PC-9 (cell line): ENCODE measurements around the gene FBXL14. TPM values are rescaled to one million over a fixed set of nuclear protein-coding genes. Genes with fewer than 3 reads are reported as not detected.

Source experiments
- BruUV-seq: library from RNA; stranded (reverse); fragments of 400-500 nt; replicated peaks from 2 replicates; lab custom pipeline; 2021; lab: Mats Ljungman, UMichigan
- CTCF ChIA-PET: fragments of 300-600 bp; sonication (Branson Sonifier 250); formaldehyde crosslinking; loops from one replicate; lab custom pipeline; 2022; ENCODE audit warnings: antibody characterized with exemption; lab: Charles Lee
- POLR2A ChIA-PET: fragments of 300-600 bp; sonication (Branson Sonifier 250); formaldehyde crosslinking; loops from one replicate; lab custom pipeline; 2022; ENCODE audit warnings: antibody characterized with exemption; ENCODE audit not compliant: unreplicated experiment; lab: Charles Lee
- DNase-seq, 2 experiments: peaks; one replicate each; pipeline versions ENCODE4 v3.0.0 to v3.0.0-alpha.2; 2015 to 2022; ENCODE audit warnings: mixed read lengths in 1 of 2
- H2AFZ ChIP-seq: fragments of 200-600 bp; sonication (generic); 2 replicates; pipeline ENCODE4 v1.8.1; 2017; ENCODE audit warnings: antibody characterized with exemption
- H3F3A ChIP-seq: fragments of 200-600 bp; sonication (generic); 2 replicates; pipeline ENCODE4 v1.8.1; 2017; ENCODE audit warnings: antibody characterized with exemption, mild to moderate bottlenecking, low read depth; ENCODE audit not compliant: insufficient read depth
- H3K27ac ChIP-seq: fragments of 200-600 bp; sonication (generic); 2 replicates; pipeline ENCODE4 v1.6.1; 2016; ENCODE audit warnings: mixed run types
- H3K27me3 ChIP-seq: fragments of 200-600 bp; sonication (generic); 2 replicates; pipeline ENCODE4 v1.6.1; 2016; ENCODE audit warnings: low read depth, mixed run types; ENCODE audit not compliant: insufficient read depth
- H3K36me3 ChIP-seq: fragments of 200-600 bp; sonication (generic); 2 replicates; pipeline ENCODE4 v1.6.1; 2016; ENCODE audit warnings: low read depth, mixed run types
- H3K4me1 ChIP-seq: fragments of 200-600 bp; sonication (generic); replicated peaks from 2 replicates; pipeline ENCODE4 v1.6.1; 2016; ENCODE audit warnings: mixed run types; ENCODE audit not compliant: insufficient read depth
- H3K4me2 ChIP-seq: fragments of 200-600 bp; sonication (generic); 2 replicates; pipeline ENCODE4 v1.6.1; 2017; ENCODE audit warnings: mixed run types
- H3K4me3 ChIP-seq: fragments of 200-600 bp; sonication (generic); 2 replicates; pipeline ENCODE4 v1.6.1; 2016; ENCODE audit warnings: mixed run types
- H3K79me2 ChIP-seq: fragments of 200-600 bp; sonication (generic); 2 replicates; pipeline ENCODE4 v1.6.1; 2017; ENCODE audit warnings: low read depth, mixed run types
- H3K9me2 ChIP-seq: fragments of 200-600 bp; sonication (generic); 2 replicates; pipeline ENCODE4 v1.8.1; 2017; ENCODE audit warnings: mild to moderate bottlenecking; ENCODE audit not compliant: insufficient read depth
- H3K9me3 ChIP-seq: fragments of 200-600 bp; sonication (generic); 2 replicates; pipeline ENCODE4 v1.8.1; 2016; ENCODE audit warnings: low read depth; ENCODE audit not compliant: insufficient read depth
- H4K20me1 ChIP-seq: fragments of 200-600 bp; sonication (generic); 2 replicates; pipeline ENCODE4 v1.8.1; 2017; ENCODE audit not compliant: insufficient read depth
- CTCF ChIP-seq: fragments of 200-600 bp; sonication (generic); conservative IDR thresholded peaks from 2 replicates; pipeline ENCODE4 v1.6.1; 2017; ENCODE audit warnings: mixed run types, antibody characterized with exemption, mild to moderate bottlenecking, moderate library complexity
- EZH2 ChIP-seq: fragments of 200-600 bp; sonication (generic); IDR thresholded peaks from 2 replicates; pipeline ENCODE4 v1.8.0; 2017; ENCODE audit warnings: antibody characterized with exemption, low read depth
- intact Hi-C: fragments of 100-400 bp; cut with micrococcal nuclease; formaldehyde crosslinking; loops from one replicate; pipeline ENCODE4 v1.10.0; 2022; ENCODE audit not compliant: unreplicated experiment
- total RNA-seq: library from RNA; stranded (reverse); gene quantifications from 2 replicates; pipeline ENCODE4 v1.2.3, GENCODE V29; 2021

FBXL14 gene
- total RNA-seq, 1 experiment from 2014 or later: 21.1 TPM

GRCh38 chr12:1542599-1542998 lies 51.8 kb downstream of the FBXL14 start:
- Histone ChIP-seq H3K4me3 (no peak overlapping the region), H3K27me3 (no peaks in the 10 kb centered on the region), H3K79me2 (no peaks in the 10 kb centered on the region), H3K9me2 (no peaks in the 10 kb centered on the region), H3F3A (peaks cover 4% of the 10 kb centered on the region), H3K4me1 (peaks cover 20% of the 10 kb centered on the region), H3K9me3 (no peaks in the 10 kb centered on the region), H3K4me2 (no peak overlapping the region), H4K20me1 (no peaks in the 10 kb centered on the region), H3K36me3 (no peaks in the 10 kb centered on the region), H3K27ac (no peak overlapping the region), H2AFZ (no peak overlapping the region)
- TF ChIP-seq CTCF: no peak
- TF ChIP-seq EZH2: no peak
- POLR2A ChIA-PET: no interaction called here
- intact Hi-C loops: no loop called here
- CTCF ChIA-PET: interaction anchor here (0.7 kb wide), 1 partner anchor 14 kb away, joined by 5 read pairs; no protein-coding TSS in a partner anchor
- DNase-seq: no peak
- no TSS peak for BruUV-seq

- Histone ChIP-seq H2AFZ (no peak overlapping the region), H3K4me1 (peaks cover 20% of the 10 kb centered on the region), H3K4me3 (no peak overlapping the region), H3K79me2 (no peaks in the 10 kb centered on the region), H3K4me2 (peak overlapping the region; percentile 58), H3K27me3 (no peaks in the 10 kb centered on the region), H3F3A (peaks cover 4% of the 10 kb centered on the region), H4K20me1 (no peaks in the 10 kb centered on the region), H3K27ac (no peak overlapping the region), H3K36me3 (no peaks in the 10 kb centered on the region), H3K9me2 (no peaks in the 10 kb centered on the region), H3K9me3 (no peaks in the 10 kb centered on the region)
- TF ChIP-seq CTCF: no peak
- TF ChIP-seq EZH2: no peak
- BruUV-seq: no TSS peak
- peak; percentile 42 to 95 for DNase-seq
- POLR2A ChIA-PET: interaction anchor here (0.5 to 1.4 kb wide), 10 partner anchors 14 to 1351 kb away, joined by 3 to 19 read pairs (median 4); no protein-coding TSS in a partner anchor
- CTCF ChIA-PET: interaction anchor here (0.6 to 1.1 kb wide), 6 partner anchors 47 to 1303 kb away, joined by 3 to 8 read pairs (median 4); partner anchors contain the start of gene RAD52
- intact Hi-C loops: loop anchor here (1.0 kb wide), 1 partner anchor 66 kb away; no protein-coding TSS in a partner anchor
Observed at GRCh38 chr12:1540690-1541089, 53.7 kb downstream of the FBXL14 start.

- TF ChIP-seq CTCF (no peak), EZH2 (no peak)
- Histone ChIP-seq H3K79me2 (no peaks in the 10 kb centered on the region), H3F3A (peaks cover 4% of the 10 kb centered on the region), H3K27ac (no peak overlapping the region), H3K27me3 (peaks cover under 1% of the 10 kb centered on the region; the same call in 1 of the 2 replicates), H3K36me3 (no peaks in the 10 kb centered on the region), H3K9me3 (no peaks in the 10 kb centered on the region), H4K20me1 (no peaks in the 10 kb centered on the region), H2AFZ (no peak overlapping the region), H3K9me2 (no peaks in the 10 kb centered on the region), H3K4me2 (no peak overlapping the region), H3K4me3 (no peak overlapping the region), H3K4me1 (peaks cover 20% of the 10 kb centered on the region)
- ChIA-PET CTCF (no interaction called here), POLR2A (no interaction called here)
- no TSS peak for BruUV-seq
- intact Hi-C loops: no loop called here
- DNase-seq: no peak
Observed at GRCh38 chr12:1539135-1539534, 55.2 kb downstream of the FBXL14 start.
